Measurements from ENCODE around the gene CAMK1D.
"Not testable (repeated sequence)": the region's sequence is repeated elsewhere in the genome, so short reads cannot be mapped to it uniquely, and the experiment has no call there.

The CAMK1D gene

DNA sequence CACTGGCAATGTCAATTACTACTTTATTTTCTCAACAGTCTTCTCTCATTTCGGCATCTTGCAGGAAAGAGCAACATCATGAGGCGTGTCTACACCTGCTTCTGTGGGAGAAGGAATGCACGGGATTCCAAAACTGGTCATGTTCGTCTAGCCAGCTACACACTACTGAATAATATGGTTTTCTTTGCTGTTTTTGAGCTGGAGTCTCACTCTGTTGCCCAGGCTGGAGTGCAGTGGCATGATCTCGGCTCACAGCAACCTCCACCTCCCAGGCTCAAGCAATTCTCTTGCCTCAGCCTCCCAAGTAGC is 376.2 kb downstream of the CAMK1D start:
- DNase-seq (ENCODE audit: low spot score): not testable (repeated sequence)

GRCh38 chr10:12726971-12727831 is 377.9 kb downstream of the CAMK1D start:
- no peak for DNase-seq (ENCODE audit: low spot score)

- no peak for DNase-seq (ENCODE audit: low spot score)
Measured at GRCh38 chr10:12727832-12728215, 378.5 kb downstream of the CAMK1D start.

DNA sequence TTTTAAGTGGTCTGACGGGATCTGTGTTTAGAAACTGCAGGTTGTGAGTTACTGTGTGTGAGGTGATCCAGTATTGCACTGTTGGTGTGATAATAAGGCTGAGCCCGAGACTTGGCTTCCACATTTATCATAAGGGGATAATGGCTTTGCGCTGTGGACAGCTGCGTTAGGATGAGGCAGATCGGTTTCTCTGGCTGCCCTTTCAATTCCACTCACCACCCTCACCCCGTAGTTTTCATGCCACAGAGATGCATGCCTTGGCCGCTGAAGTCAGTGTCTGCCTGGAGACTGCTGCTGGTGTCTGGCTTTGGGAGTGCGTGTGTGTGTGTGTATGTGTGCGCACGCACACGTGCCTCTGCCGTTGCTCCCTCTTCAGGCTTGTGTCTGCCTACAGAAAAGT is 379.1 kb downstream of the CAMK1D start:
- no peak for DNase-seq (ENCODE audit: low spot score)

- no peak for DNase-seq (ENCODE audit: low spot score)
Measured at GRCh38 chr10:12729885-12730284, 380.5 kb downstream of the CAMK1D start.

DNA sequence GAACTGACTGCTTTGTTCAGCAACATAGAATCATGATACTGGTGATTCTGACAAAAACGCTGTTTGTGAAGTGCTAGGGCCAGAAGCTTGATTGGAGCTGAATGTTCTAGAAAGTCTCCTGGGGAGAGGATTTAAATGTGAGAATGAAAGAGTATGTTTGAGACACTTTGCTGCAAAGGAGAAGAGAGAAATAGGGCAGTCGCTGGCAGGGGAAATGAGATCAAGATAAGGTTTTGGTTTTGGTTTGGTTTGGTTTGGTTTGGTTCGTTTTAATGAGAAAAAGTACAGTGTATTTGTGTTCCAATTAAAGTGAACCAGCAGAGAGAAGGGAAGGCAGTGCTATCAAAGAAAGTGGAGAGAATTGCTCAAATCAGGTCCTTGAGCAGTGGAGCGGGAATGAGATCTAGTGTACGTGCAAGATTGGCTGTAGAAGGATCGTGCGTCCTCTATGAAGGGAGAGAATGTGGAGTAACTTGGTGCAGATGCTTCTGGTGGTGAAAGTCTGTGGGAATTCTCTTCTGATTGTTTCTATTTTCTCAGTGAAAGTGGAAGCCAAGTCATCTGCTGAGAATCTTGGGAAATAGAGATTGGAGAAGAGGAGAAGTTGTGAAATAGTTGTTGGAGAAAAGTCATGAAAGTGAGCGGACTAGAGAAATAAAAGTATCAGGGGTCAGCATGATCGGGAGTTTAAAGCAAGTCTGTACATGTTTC is 381.6 kb downstream of the CAMK1D start:
- DNase-seq (ENCODE audit: low spot score): no peak

- DNase-seq (ENCODE audit: low spot score): no peak
Measured at GRCh38 chr10:12733271-12733670, 383.9 kb downstream of the CAMK1D start.

GRCh38 chr10:12735843-12736462 is 386.6 kb downstream of the CAMK1D start:
- no peak for DNase-seq (ENCODE audit: low spot score)

- DNase-seq (ENCODE audit: low spot score): no peak
Measured at GRCh38 chr10:12740813-12741212, 391.5 kb downstream of the CAMK1D start.

GRCh38 chr10:12741360-12741804 is 392.0 kb downstream of the CAMK1D start:
- DNase-seq (ENCODE audit: low spot score): no peak

DNA sequence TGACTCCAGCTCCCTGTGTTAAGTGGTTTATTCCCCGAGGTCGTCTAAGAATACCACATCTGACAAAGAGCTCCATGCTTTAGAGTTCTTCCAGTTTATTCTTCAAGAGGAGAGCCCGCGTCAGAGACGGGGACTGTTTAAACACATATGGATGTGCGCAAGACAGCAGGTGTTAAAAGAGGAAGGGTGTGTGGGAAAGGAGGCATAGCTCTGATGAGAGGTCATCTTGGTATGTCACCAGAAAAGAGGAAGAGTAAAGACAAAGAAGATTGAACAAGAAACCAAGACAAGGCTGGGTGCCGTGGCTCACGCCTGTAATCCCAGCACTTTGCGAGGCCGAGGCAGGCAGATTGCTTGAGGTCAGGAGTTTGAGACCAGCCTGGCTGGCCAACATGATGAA is 393.4 kb downstream of the CAMK1D start:
- DNase-seq (ENCODE audit: low spot score): no peak

DNA sequence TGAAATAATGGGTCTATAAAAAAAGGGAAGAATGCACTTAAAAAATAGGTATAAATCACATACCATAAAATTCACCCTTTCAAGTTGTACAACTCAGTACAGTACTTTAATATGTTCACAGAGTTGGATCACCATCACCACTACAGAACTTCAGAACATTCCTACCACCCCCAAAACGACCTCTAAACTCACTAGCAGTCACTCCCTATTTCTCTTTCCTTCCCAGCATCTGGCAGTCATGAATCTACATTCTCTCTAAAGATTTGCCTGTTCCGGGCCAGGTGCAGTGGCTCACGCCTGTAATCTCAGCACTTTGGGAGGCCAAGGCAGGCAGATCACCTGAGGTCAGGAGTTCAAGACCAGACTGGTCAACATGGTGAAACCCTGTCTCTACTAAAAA is 394.1 kb downstream of the CAMK1D start:
- DNase-seq (ENCODE audit: low spot score): not testable (repeated sequence)

DNA sequence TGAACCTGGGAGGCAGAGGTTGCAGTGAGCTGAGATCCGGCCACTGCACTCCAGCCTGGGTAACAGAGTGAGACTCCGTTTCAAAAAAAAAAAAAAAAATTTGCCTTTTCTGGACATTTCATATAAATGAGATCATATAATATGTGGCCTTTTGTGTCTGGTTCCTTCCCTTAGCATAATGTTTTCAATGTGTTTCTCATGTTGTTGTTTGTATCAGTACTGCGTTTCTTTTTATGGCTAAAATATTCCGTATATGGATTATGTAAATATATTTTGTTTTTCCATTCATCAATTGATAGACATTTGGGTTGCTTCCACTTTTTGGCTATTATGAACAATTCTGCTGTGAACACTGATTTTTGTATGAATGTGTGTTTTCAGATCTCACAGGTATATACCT is 394.6 kb downstream of the CAMK1D start:
- DNase-seq (ENCODE audit: low spot score): no peak

DNA sequence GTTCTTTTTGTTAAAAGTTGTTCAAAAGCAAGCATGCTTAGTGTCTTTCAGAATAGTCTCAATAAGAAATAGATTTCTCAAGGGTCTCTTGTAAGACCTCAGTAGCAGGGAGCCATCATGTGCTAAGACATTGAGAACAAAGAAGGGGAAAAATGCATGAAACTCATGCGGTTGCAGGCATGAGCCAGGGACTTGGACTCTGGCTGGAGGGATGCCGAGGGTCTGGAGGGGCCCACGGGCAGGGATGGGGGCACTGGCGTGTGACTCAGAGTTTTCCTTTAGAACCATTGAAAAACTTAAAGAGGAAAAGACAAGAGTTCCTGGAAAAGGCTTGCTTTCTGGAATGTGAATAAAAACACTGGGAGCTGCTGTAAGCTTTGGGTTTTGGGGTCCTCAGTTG is 398.8 kb downstream of the CAMK1D start:
- no peak for DNase-seq (ENCODE audit: low spot score)

DNA sequence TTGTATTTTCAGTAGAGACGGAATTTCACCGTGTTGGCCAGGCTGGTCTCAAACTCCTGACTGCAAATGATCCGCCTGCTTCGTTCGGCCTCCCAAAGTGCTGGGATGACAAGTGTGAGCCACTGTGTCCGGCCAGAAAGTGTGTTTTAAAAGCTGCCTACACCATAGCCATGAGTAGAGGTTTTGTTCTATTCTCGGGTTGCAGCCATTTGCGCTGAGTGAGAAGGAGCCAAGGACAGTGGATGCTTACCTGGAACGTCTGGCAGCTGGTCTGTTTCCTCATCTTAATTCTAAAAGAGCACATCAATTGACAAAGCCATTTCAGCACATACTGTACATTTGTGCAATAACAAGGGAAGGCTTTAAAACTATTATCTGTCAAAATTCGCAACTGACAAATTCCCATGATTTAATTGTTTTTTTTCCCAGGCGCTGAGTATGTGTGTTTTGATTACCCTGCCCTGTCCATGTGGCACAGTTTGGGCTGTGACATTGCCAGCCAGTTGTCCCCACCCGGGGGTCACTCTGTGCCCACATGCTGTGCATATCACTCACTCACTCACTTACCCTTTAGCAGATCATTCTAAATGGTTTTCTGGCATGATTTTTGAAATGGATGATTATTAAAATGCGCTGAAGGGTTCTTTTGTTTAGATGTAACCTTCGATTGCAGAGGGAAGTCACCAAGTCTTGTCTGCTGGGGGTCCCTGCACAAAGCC is 400.6 kb downstream of the CAMK1D start:
- no peak for DNase-seq (ENCODE audit: low spot score)

DNA sequence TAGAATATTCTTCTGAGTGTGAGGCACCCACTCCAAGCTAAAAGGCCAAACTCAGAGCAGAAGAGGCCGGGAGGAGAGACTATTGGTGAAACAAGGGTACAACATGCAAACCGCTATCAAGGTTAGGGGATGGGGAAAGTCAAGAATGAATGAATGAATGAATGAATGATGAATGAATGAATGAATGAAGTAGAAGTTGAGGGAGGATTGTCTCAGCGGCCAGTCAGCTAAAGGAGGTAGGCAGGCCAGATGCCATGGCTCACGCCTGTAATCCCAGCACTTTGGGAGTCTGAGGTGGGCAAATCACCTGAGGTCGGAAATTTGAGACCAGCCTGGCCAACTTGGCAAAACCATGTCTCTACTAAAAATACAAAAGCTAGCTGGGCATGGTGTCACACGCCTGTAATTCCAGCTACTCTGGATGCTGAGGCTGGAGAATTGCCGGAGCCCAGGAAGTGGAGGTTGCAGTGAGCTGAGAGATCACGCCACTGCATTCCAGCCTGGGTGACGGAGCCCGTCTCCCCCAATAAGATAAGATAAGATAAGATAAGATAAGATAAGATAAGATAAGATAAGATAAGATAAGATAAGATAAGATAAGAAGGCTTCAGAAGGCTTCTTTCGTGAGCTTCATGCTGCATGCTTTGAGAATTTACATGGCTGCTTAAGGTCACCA is 401.3 kb downstream of the CAMK1D start:
- no peak for DNase-seq (ENCODE audit: low spot score)

DNA sequence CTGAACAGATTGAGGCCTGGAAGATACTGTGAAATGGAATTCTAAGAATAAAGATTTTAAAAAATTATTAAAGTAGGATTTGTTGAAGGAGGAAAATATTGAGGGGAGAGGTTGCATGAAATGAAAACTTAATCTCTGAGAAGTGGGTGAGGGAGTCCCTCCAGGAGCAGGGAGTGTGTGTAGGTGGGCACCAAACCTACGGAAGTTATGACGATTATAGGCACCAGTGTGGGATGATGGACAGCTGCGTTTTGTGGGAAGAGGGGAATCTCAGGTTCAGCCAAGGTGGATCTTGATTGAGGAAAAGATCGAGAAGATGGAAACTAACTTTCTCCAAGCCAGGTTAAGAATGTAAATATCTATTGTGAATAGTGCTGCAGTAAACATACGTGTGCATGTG is 405.7 kb downstream of the CAMK1D start:
- no peak for DNase-seq (ENCODE audit: low spot score)

DNA sequence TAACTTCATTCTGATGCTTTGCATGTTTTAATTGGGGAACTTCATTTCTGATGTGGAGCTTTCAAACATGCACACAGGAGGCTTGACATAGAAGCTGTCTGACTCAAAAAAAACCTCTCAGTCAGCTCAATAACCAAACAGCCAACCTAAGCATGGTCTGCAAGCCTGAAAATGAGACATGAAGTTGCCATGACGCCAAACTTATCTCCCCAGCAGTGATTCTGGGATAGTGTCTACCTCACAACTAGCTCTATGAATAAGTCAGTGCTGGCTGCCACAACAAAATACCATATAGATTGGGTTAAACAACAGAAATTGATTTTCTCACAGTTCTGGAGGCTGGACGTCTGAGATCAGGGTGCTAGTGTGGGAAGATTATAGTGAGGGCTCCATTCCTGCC is 408.0 kb downstream of the CAMK1D start:
- DNase-seq (ENCODE audit: low spot score): no peak

DNA sequence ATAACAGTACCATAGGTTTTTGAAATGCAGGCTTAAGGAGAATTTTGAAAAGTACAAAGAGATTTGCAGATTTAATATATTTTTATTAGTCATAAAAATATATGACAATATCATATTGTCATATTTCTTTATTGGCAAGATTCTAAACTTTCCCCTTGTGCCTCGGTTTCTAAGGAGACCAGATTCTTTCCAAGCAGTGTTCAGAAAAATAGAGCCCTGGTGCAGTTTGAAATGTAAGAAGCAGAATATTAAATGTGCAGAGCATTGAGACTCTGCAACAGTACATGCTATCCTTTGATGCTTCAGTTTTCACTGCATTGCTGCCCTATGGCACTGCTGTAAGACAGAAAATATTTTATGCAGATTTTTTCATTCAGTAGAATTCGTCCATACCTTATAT is 408.9 kb downstream of the CAMK1D start:
- DNase-seq (ENCODE audit: low spot score): no peak

DNA sequence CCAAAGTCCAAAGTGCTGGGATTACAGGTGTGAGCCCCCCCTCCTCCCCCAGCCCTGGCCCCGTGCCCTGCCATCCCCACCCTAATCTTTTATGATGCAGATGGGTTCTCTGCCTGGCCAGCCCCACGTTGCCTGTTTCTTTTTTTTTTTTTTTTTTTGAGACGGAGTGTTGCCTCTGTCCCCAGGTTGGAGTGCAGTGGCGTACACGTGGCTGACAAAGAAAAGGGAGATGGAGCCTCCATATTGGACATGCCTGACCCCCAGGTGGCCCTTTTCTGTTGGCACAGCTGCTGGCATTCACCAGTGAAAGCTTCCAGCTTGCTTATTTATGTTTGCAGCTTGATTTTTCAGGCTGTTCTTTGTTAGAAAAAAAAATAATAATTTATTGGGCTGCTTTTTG is 416.9 kb downstream of the CAMK1D start:
- no peak for DNase-seq (ENCODE audit: low spot score)

DNA sequence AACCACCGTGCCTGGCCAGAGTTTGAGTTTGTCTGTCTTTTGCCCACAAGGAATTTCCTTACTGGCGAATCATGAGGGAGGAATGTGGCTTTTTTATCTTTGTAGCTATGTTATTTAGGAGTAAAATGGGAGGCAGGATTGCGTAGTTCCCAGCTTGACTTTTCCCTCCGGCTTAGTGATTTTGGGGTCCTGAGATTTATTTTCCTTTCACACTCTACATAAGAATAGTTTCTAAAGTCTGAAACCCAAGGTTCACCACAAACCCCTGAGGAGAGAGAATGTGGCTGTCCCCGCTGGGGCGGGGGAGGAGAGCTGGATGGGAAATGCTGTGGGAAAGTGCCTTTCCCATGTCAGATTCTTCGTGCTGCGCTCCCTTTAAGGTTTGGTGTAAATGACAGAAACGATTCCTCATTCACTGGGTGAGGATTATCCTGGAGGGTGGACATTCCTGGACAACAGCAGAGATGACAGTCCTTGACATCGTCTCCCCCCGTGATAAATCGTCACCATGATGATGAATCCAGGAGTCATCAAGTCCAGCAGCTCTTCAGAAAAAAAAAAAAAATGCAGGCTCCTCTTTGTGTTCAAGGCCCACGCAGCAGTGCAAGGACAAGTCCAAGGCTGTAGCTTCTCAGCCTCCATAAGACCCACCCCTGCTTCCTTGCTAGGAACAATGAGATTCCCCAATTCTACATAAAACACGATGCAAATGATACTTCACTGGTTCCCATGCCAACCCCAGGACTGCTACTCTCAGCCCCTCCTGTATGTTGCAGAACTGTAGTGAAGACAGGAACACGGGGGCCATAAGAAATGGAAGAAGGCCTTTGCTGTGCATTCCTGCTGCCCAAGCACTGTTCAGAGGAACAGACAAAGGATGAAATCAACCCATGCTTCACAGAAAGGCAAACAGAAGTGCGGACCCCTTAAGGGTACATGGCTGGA is 419.1 kb downstream of the CAMK1D start:
- no peak for DNase-seq (ENCODE audit: low spot score)
